Ovary (tissue), 3 donors: ENCODE measurements around the gene POLQ.

Experiments used
- EP300 ChIP-seq: sonication (generic); formaldehyde crosslinking; IDR thresholded peaks from one replicate; pipeline ENCODE4 v1.6.1; 2017; ENCODE audit warnings: antibody characterized with exemption
- POLR2A ChIP-seq: fragments of 450-650 bp; IDR thresholded peaks from one replicate; pipeline ENCODE4 v1.6.1; 2017; ENCODE audit warnings: antibody characterized with exemption, mild to moderate bottlenecking, moderate library complexity
- TF ChIP-seq, protein P1 (sequence below), 3 donors: fragments of 450-650 bp in 2 of 3; fragments of 200-600 bp in 1 of 3; IDR thresholded peaks; one replicate each; pipeline versions ENCODE4 v1.5.1 to v1.8.0; 2016 to 2022; ENCODE audit warnings: antibody characterized with exemption in 3 of 3, mild to moderate bottlenecking in 1 of 3
- donor health status: DM: no; HTN: no; CAD: no.

DNA sequence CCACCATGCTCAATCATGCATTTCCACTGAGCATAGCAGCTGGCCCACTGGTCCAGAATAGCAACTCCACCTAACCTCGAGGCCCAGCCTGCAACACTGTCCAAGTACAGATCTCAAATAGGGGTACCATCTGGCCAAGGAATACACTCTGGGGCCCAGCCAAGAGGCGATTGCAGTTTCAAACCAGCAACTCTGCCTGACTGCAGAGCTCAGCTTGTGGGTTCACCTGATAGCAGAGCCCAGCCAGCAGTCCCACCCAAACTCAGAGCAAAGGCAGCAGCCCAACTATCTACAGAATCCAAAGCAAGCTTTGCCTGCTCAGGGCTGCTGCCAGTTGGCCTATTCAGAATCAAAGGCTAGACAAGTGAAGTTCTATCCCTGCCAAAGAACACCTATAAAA, 30.5 kb downstream of the POLQ start:
- TF ChIP-seq EP300: no peak
- TF ChIP-seq, protein P1, sequence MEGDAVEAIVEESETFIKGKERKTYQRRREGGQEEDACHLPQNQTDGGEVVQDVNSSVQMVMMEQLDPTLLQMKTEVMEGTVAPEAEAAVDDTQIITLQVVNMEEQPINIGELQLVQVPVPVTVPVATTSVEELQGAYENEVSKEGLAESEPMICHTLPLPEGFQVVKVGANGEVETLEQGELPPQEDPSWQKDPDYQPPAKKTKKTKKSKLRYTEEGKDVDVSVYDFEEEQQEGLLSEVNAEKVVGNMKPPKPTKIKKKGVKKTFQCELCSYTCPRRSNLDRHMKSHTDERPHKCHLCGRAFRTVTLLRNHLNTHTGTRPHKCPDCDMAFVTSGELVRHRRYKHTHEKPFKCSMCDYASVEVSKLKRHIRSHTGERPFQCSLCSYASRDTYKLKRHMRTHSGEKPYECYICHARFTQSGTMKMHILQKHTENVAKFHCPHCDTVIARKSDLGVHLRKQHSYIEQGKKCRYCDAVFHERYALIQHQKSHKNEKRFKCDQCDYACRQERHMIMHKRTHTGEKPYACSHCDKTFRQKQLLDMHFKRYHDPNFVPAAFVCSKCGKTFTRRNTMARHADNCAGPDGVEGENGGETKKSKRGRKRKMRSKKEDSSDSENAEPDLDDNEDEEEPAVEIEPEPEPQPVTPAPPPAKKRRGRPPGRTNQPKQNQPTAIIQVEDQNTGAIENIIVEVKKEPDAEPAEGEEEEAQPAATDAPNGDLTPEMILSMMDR (IDR thresholded peaks at IDR 0.05): no peak
- TF ChIP-seq POLR2A: no peak
